NCI-H187 treated with DMSO at 0.1 percent for 48 hours (cell line): ENCODE data around the gene MEOX1.

Experiments
- DNase-seq: peaks from one replicate; lab custom pipeline; 2025; lab: John Stamatoyannopoulos, UW

The MEOX1 gene

GRCh38 chr17:43655693-43656255, 5.9 kb downstream of the MEOX1 start:
- DNase-seq, result no peak

- no peak for DNase-seq
These were observed 9.6 kb downstream of the MEOX1 start for GRCh38 chr17:43652124-43652480.

- no peak for DNase-seq
These were observed 11.3 kb downstream of the MEOX1 start for GRCh38 chr17:43650471-43650870.

GRCh38 chr17:43648916-43649315, 12.8 kb downstream of the MEOX1 start:
- DNase-seq, result no peak

GRCh38 chr17:43645765-43646481, 15.8 kb downstream of the MEOX1 start:
- DNase-seq, result no peak

- no peak for DNase-seq
These were observed 16.3 kb downstream of the MEOX1 start for GRCh38 chr17:43645450-43645764.

- DNase-seq, result no peak
These were observed 17.6 kb downstream of the MEOX1 start for GRCh38 chr17:43644081-43644480.

- DNase-seq, result no peak
These were observed 20.3 kb downstream of the MEOX1 start for GRCh38 chr17:43641416-43641815.

GRCh38 chr17:43640491-43641252, 21.1 kb downstream of the MEOX1 start:
- DNase-seq, result no peak

- no peak for DNase-seq
These were observed 24.0 kb downstream of the MEOX1 start for GRCh38 chr17:43637563-43638323.

- DNase-seq, result no peak
These were observed 25.3 kb downstream of the MEOX1 start for GRCh38 chr17:43636426-43636825.

- no peak for DNase-seq
These were observed 27.1 kb downstream of the MEOX1 start for GRCh38 chr17:43634591-43635125.

GRCh38 chr17:43632221-43632620, 29.5 kb downstream of the MEOX1 start:
- DNase-seq, result no peak

- DNase-seq, result no peak
These were observed 30.3 kb downstream of the MEOX1 start for GRCh38 chr17:43631429-43631828.

- no peak for DNase-seq
These were observed 33.6 kb downstream of the MEOX1 start for GRCh38 chr17:43628089-43628650.

- no peak for DNase-seq
These were observed 34.1 kb downstream of the MEOX1 start for GRCh38 chr17:43627653-43628052.

- no peak for DNase-seq
These were observed 35.7 kb downstream of the MEOX1 start for GRCh38 chr17:43626023-43626422.

GRCh38 chr17:43625606-43626005, 36.1 kb downstream of the MEOX1 start:
- no peak for DNase-seq

GRCh38 chr17:43620581-43620980, 41.1 kb downstream of the MEOX1 start:
- no peak for DNase-seq

GRCh38 chr17:43620147-43620546, 41.6 kb downstream of the MEOX1 start:
- DNase-seq, result no peak

GRCh38 chr17:43619705-43620104, 42.0 kb downstream of the MEOX1 start:
- no peak for DNase-seq

- no peak for DNase-seq
These were observed 43.4 kb downstream of the MEOX1 start for GRCh38 chr17:43618276-43618675.
